HG03064 (cell line): ENCODE results near the gene PXMP4.

Source experiments
- ATAC-seq: cut with Tn5 transposase; IDR thresholded peaks from one replicate; pipeline ENCODE4 v1.9.1; 2021; ENCODE audit warnings: low read depth; ENCODE audit not compliant: unreplicated experiment

Gene PXMP4

GRCh38 chr20:33686100-33686983, 33.8 kb downstream of the PXMP4 start, which contains the start of gene E2F1:
E2F1 (minus strand) TSS chr20:33686385; CDS start chr20:33686264, 121 bp downstream.
- ATAC-seq, result peak; percentile 66

GRCh38 chr20:33685328-33686099, 34.6 kb downstream of the PXMP4 start:
- peak; percentile 26 for ATAC-seq

GRCh38 chr20:33684533-33685327, 35.4 kb downstream of the PXMP4 start:
- no peak for ATAC-seq

- no peak for ATAC-seq
These were observed 38.3 kb downstream of the PXMP4 start for GRCh38 chr20:33681728-33682353.

- ATAC-seq, result no peak
These were observed 38.8 kb downstream of the PXMP4 start for GRCh38 chr20:33681288-33681687.

GRCh38 chr20:33680686-33681085, 39.4 kb downstream of the PXMP4 start:
- no peak for ATAC-seq

GRCh38 chr20:33679758-33680485, 40.2 kb downstream of the PXMP4 start:
- ATAC-seq, result no peak

GRCh38 chr20:33677991-33678702, 42.0 kb downstream of the PXMP4 start:
- ATAC-seq, result no peak

GRCh38 chr20:33676652-33677645, 43.2 kb downstream of the PXMP4 start:
- ATAC-seq, result no peak

- ATAC-seq, result no peak
These were observed 44.0 kb downstream of the PXMP4 start for GRCh38 chr20:33676121-33676520.

- no peak for ATAC-seq
These were observed 44.8 kb downstream of the PXMP4 start for GRCh38 chr20:33675136-33675959.

- ATAC-seq, result no peak
These were observed 45.6 kb downstream of the PXMP4 start, which contains the start of gene NECAB3 for GRCh38 chr20:33674294-33675135. NECAB3 (minus strand) TSS chr20:33674428; CDS start chr20:33674352, 76 bp downstream.

GRCh38 chr20:33673410-33674293, 46.5 kb downstream of the PXMP4 start:
- no peak for ATAC-seq

GRCh38 chr20:33673114-33673409, 47.0 kb downstream of the PXMP4 start:
- ATAC-seq, result no peak

GRCh38 chr20:33672426-33673113, 47.5 kb downstream of the PXMP4 start:
- no peak for ATAC-seq
